ENCODE data around the gene RADIL. TPM values are rescaled to one million over a fixed set of nuclear protein-coding genes. Genes with fewer than 3 reads are reported as not detected.

The RADIL gene
- total RNA-seq, 1 experiment from 2014 or later, result 5.0 TPM

DNA sequence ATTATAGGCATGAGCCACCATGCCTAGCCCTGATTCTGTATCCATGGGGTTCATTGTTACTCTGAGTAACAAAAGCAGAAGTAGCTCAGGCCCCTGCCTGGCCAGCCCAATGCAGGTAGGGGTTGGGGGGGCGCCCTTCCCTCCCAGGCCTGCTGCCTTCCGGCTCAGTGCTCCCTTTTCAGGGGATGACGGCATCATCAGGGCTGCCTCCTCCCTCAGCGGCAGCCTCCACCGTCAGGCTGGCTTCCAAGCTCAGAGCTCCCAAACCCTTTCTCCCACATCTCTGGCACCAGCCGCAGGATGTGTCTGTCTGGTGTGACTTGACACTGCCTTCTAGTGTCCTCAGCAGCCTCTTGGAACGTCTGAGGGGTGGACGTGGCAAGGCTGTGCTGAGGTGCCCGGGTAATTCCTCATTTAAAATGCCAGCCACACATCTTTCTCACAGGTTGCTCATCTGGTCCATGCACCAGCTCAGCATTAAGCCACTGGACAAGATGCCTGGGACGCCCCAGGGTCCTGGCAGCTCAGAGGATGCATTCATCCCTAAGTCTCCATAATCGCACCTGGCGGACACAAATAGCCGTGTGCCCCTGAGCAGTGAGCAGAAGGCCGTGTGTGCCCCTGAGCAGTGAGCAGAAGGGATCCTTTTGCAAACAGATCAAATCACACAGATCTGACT is 59.9 kb downstream of the RADIL start:
- TF ChIP-seq EZH2 (IDR thresholded peaks at IDR 0.05; ENCODE audit: borderline replicate concordance, low read depth, low read length, poor library complexity, severe bottlenecking), result no peak
- TF ChIP-seq, protein P1, sequence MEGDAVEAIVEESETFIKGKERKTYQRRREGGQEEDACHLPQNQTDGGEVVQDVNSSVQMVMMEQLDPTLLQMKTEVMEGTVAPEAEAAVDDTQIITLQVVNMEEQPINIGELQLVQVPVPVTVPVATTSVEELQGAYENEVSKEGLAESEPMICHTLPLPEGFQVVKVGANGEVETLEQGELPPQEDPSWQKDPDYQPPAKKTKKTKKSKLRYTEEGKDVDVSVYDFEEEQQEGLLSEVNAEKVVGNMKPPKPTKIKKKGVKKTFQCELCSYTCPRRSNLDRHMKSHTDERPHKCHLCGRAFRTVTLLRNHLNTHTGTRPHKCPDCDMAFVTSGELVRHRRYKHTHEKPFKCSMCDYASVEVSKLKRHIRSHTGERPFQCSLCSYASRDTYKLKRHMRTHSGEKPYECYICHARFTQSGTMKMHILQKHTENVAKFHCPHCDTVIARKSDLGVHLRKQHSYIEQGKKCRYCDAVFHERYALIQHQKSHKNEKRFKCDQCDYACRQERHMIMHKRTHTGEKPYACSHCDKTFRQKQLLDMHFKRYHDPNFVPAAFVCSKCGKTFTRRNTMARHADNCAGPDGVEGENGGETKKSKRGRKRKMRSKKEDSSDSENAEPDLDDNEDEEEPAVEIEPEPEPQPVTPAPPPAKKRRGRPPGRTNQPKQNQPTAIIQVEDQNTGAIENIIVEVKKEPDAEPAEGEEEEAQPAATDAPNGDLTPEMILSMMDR (conservative IDR thresholded peaks at IDR 0.05; ENCODE audit: low read depth, low read length), result no peak
- no peak for DNase-seq (ENCODE audit: low spot score)
- Histone ChIP-seq H3K27me3 (replicated peaks; ENCODE audit: insufficient read depth, low read depth, low read length, poor library complexity) (no peaks in the 10 kb centered on the region), H3K4me1 (ENCODE audit: insufficient read depth, low read length, poor library complexity, severe bottlenecking) (no peaks in the 10 kb centered on the region), H3K36me3 (ENCODE audit: insufficient read depth, low read length, poor library complexity, severe bottlenecking) (no peaks in the 10 kb centered on the region), H3K27ac (ENCODE audit: low read depth, low read length, poor library complexity, severe bottlenecking) (no peak overlapping the region), H3K9me3 (ENCODE audit: low read depth, low read length, poor library complexity, severe bottlenecking) (no peaks in the 10 kb centered on the region), H3K4me3 (ENCODE audit: low read depth, low read length, poor library complexity, severe bottlenecking) (no peak overlapping the region)
- no TSS peak for BruUV-seq (replicated peaks)
- ChIA-PET CTCF (no interaction called here), POLR2A (ENCODE audit: low non-redundant PET) (no interaction called here)
- intact Hi-C loops (cut with micrococcal nuclease; ENCODE audit: unreplicated experiment), result no loop called here

DNA sequence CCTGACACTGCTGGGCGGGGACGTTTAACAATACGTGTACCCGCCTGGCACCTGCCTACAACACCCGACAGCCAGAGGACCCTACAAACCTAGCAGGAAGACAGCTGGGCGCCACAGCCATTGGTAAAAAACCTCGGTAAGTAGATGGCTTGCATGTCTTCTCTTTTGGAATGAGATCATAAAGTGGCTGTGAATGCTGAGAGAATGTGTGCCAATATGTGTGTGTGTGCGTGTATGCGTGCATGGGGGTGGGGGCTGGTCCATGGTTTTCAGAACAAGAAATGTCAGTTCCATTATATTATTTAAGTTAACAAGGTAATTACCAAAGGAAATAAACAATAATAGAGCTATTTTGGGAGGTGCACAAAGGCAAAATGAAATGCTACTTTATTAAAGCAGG is 60.8 kb downstream of the RADIL start:
- DNase-seq (ENCODE audit: low spot score), result no peak
- Histone ChIP-seq H3K36me3 (ENCODE audit: insufficient read depth, low read length, poor library complexity, severe bottlenecking) (no peaks in the 10 kb centered on the region), H3K27ac (ENCODE audit: low read depth, low read length, poor library complexity, severe bottlenecking) (no peak overlapping the region), H3K27me3 (replicated peaks; ENCODE audit: insufficient read depth, low read depth, low read length, poor library complexity) (no peaks in the 10 kb centered on the region), H3K4me3 (ENCODE audit: low read depth, low read length, poor library complexity, severe bottlenecking) (no peak overlapping the region), H3K9me3 (ENCODE audit: low read depth, low read length, poor library complexity, severe bottlenecking) (no peaks in the 10 kb centered on the region), H3K4me1 (ENCODE audit: insufficient read depth, low read length, poor library complexity, severe bottlenecking) (no peaks in the 10 kb centered on the region)
- CTCF ChIA-PET, result no interaction called here
- intact Hi-C loops (cut with micrococcal nuclease; ENCODE audit: unreplicated experiment), result no loop called here
- POLR2A ChIA-PET (ENCODE audit: low non-redundant PET), result no interaction called here
- TF ChIP-seq EZH2 (IDR thresholded peaks at IDR 0.05; ENCODE audit: borderline replicate concordance, low read depth, low read length, poor library complexity, severe bottlenecking), result no peak
- TF ChIP-seq, protein P1 (conservative IDR thresholded peaks at IDR 0.05; ENCODE audit: low read depth, low read length), result no peak
- no TSS peak for BruUV-seq (replicated peaks)

DNA sequence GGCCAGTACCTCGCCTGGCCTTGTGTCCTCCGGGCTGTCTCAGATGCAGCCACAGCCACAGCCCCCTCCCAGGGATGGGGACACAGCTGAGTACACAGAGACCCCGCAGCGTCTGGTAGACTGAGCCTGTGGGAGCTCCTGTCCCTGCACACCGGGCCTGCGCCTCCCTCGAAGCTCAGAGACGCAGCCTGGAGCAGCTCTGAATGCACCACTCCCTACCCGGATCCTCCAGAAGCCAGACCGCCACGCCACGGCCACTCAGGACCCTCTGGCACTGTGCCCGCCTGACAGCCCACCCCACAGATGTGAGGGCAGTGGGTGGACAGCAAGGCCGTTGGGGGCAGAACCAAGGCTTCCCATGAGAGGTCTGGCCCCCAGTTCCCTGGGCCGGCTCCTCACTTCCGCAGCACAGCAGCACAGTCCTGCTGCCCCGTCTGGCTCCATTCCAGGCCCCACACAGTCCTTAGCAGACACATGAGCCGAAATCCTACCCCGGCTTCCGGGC is 62.5 kb downstream of the RADIL start:
- no peak overlapping the region for H3K4me3 ChIP-seq (ENCODE audit: low read depth, low read length, poor library complexity, severe bottlenecking)
- ChIA-PET CTCF (no interaction called here), POLR2A (ENCODE audit: low non-redundant PET) (no interaction called here)
- H3K27me3 ChIP-seq (replicated peaks; ENCODE audit: insufficient read depth, low read depth, low read length, poor library complexity), result no peaks in the 10 kb centered on the region
- DNase-seq (ENCODE audit: low spot score), result no peak
- intact Hi-C loops (cut with micrococcal nuclease; ENCODE audit: unreplicated experiment), result no loop called here
- no peaks in the 10 kb centered on the region for H3K4me1 ChIP-seq (ENCODE audit: insufficient read depth, low read length, poor library complexity, severe bottlenecking)
- no peaks in the 10 kb centered on the region for H3K36me3 ChIP-seq (ENCODE audit: insufficient read depth, low read length, poor library complexity, severe bottlenecking)
- no peak overlapping the region for H3K27ac ChIP-seq (ENCODE audit: low read depth, low read length, poor library complexity, severe bottlenecking)
- no TSS peak for BruUV-seq (replicated peaks)
- TF ChIP-seq, protein P1 (conservative IDR thresholded peaks at IDR 0.05; ENCODE audit: low read depth, low read length), result no peak
- no peak for TF ChIP-seq EZH2 (IDR thresholded peaks at IDR 0.05; ENCODE audit: borderline replicate concordance, low read depth, low read length, poor library complexity, severe bottlenecking)
- H3K9me3 ChIP-seq (ENCODE audit: low read depth, low read length, poor library complexity, severe bottlenecking), result no peaks in the 10 kb centered on the region
